H9 (cell line): ENCODE results near the gene CDKN3. TPM values are rescaled to one million over a fixed set of nuclear protein-coding genes. Genes with fewer than 3 reads are reported as not detected.

Source experiments
- DNase-seq: peaks from one replicate; pipeline ENCODE4 v3.0.0-alpha.2; 2017
- H2AFZ ChIP-seq: one replicate; pipeline ENCODE4 v1.6.1; 2013; ENCODE audit warnings: mild to moderate bottlenecking, low read length, control low read depth, moderate library complexity
- H2AK5ac ChIP-seq: 2 replicates; pipeline ENCODE4 v1.6.1; 2013; ENCODE audit warnings: low read length, control low read depth, mixed read lengths; ENCODE audit not compliant: insufficient read length
- H2BK120ac ChIP-seq: one replicate; pipeline ENCODE4 v1.6.1; 2013; ENCODE audit warnings: low read depth, mild to moderate bottlenecking, low read length, control low read depth, inconsistent platforms; ENCODE audit not compliant: poor library complexity, severe bottlenecking
- H2BK12ac ChIP-seq: 2 replicates; pipeline ENCODE4 v1.6.1; 2013; ENCODE audit warnings: low read length, control low read depth, mixed read lengths, low read depth; ENCODE audit not compliant: insufficient read length
- H2BK15ac ChIP-seq: 2 replicates; pipeline ENCODE4 v1.6.1; 2013; ENCODE audit warnings: low read depth, low read length, control low read depth
- H2BK20ac ChIP-seq: one replicate; pipeline ENCODE4 v1.6.1; 2013; ENCODE audit warnings: low read depth, mild to moderate bottlenecking, low read length, control low read depth, inconsistent platforms; ENCODE audit not compliant: poor library complexity, severe bottlenecking
- H2BK5ac ChIP-seq: 2 replicates; pipeline ENCODE4 v1.6.1; 2013; ENCODE audit warnings: low read length, control low read depth, mixed read lengths; ENCODE audit not compliant: insufficient read length
- H3K14ac ChIP-seq: 2 replicates; pipeline ENCODE4 v1.6.1; 2013; ENCODE audit warnings: low read length, control low read depth; ENCODE audit not compliant: insufficient read depth
- H3K18ac ChIP-seq: 2 replicates; pipeline ENCODE4 v1.6.1; 2013; ENCODE audit warnings: low read depth, mild to moderate bottlenecking, mixed read lengths, low read length, control low read depth; ENCODE audit not compliant: insufficient read length
- H3K23ac ChIP-seq: 2 replicates; pipeline ENCODE4 v1.6.1; 2013; ENCODE audit warnings: low read length, control low read depth, mixed read lengths, low read depth; ENCODE audit not compliant: insufficient read length
- H3K23me2 ChIP-seq: 2 replicates; pipeline ENCODE4 v1.6.1; 2013; ENCODE audit warnings: low read depth, mild to moderate bottlenecking, mixed read lengths, low read length, control low read depth; ENCODE audit not compliant: insufficient read length, poor library complexity, severe bottlenecking
- H3K27ac ChIP-seq: 2 replicates; pipeline ENCODE4 v1.5.1; 2013; ENCODE audit warnings: low read length, control low read depth, mixed read lengths, low read depth; ENCODE audit not compliant: insufficient read length
- H3K27me3 ChIP-seq: 2 replicates; pipeline ENCODE4 v1.6.1; 2013; ENCODE audit warnings: low read length, control low read depth, inconsistent platforms; ENCODE audit not compliant: insufficient read depth
- H3K4ac ChIP-seq: 2 replicates; pipeline ENCODE4 v1.6.1; 2013; ENCODE audit warnings: low read depth, mild to moderate bottlenecking, control low read depth, inconsistent platforms, low read length, moderate library complexity
- H3K4me1 ChIP-seq: 2 replicates; pipeline ENCODE4 v1.6.1; 2013; ENCODE audit warnings: low read length, control low read depth, inconsistent platforms; ENCODE audit not compliant: insufficient read depth
- H3K4me2 ChIP-seq: 2 replicates; pipeline ENCODE4 v1.6.1; 2013; ENCODE audit warnings: low read length, control low read depth, mixed read lengths; ENCODE audit not compliant: insufficient read length, insufficient read depth
- H3K56ac ChIP-seq: 2 replicates; pipeline ENCODE4 v1.6.1; 2013; ENCODE audit warnings: low read depth, mild to moderate bottlenecking, mixed read lengths, low read length, control low read depth; ENCODE audit not compliant: insufficient read length
- H3K79me1 ChIP-seq: 2 replicates; pipeline ENCODE4 v1.6.1; 2013; ENCODE audit warnings: low read depth, mild to moderate bottlenecking, moderate library complexity, low read length, control low read depth, inconsistent platforms; ENCODE audit not compliant: insufficient read depth, poor library complexity, severe bottlenecking
- H3K79me2 ChIP-seq: 2 replicates; pipeline ENCODE4 v1.6.1; 2013; ENCODE audit warnings: low read length, control low read depth, inconsistent platforms; ENCODE audit not compliant: insufficient read depth
- H3K9ac ChIP-seq: 2 replicates; pipeline ENCODE4 v1.6.1; 2013; ENCODE audit warnings: low read length, control low read depth, mixed read lengths; ENCODE audit not compliant: insufficient read length; ENCODE audit errors: extremely low read depth
- H3K9me3 ChIP-seq: one replicate; pipeline ENCODE4 v1.6.1; 2013; ENCODE audit warnings: low read depth, low read length, inconsistent platforms; ENCODE audit not compliant: control insufficient read depth
- H3T11ph ChIP-seq: one replicate; pipeline ENCODE4 v1.6.1; 2013; ENCODE audit warnings: mild to moderate bottlenecking, low read length, control low read depth, inconsistent platforms
- H4K20me1 ChIP-seq: one replicate; pipeline ENCODE4 v1.6.1; 2013; ENCODE audit not compliant: control insufficient read depth, insufficient read length, insufficient read depth
- H4K5ac ChIP-seq: 2 replicates; pipeline ENCODE4 v1.6.1; 2013; ENCODE audit warnings: low read depth, mild to moderate bottlenecking, mixed read lengths, low read length, control low read depth; ENCODE audit not compliant: insufficient read length
- H4K8ac ChIP-seq: replicated peaks from 2 replicates; pipeline ENCODE4 v1.6.1; 2013; ENCODE audit warnings: low read length, control low read depth, mixed read lengths, low read depth; ENCODE audit not compliant: insufficient read length
- H4K91ac ChIP-seq: 2 replicates; pipeline ENCODE4 v1.6.1; 2013; ENCODE audit warnings: low read depth, mild to moderate bottlenecking, moderate library complexity, mixed read lengths, low read length, control low read depth; ENCODE audit not compliant: insufficient read length
- H3K27ac Mint-ChIP-seq, 3 experiments: 2 replicates in 2 of 3; 3 replicates in 1 of 3; pipeline ENCODE4 v1.8.0; 2020 to 2021; ENCODE audit warnings: mixed read lengths in 3 of 3, mild to moderate bottlenecking in 1 of 3, moderate library complexity in 1 of 3
- H3K27me3 Mint-ChIP-seq: 2 replicates; pipeline ENCODE4 v1.8.0; 2021; ENCODE audit warnings: low read depth, mild to moderate bottlenecking, moderate library complexity, mixed read lengths
- H3K36me3 Mint-ChIP-seq, 3 experiments: 2 replicates in 2 of 3; 3 replicates in 1 of 3; pipeline ENCODE4 v1.8.0; 2020 to 2021; ENCODE audit warnings: low read depth in 3 of 3, mixed read lengths in 3 of 3; ENCODE audit not compliant: insufficient read depth in 1 of 3
- H3K4me1 Mint-ChIP-seq, 2 experiments: 2 replicates each; pipeline ENCODE4 v1.8.0; 2020; ENCODE audit warnings: mixed read lengths in 2 of 2
- H3K4me3 Mint-ChIP-seq, 2 experiments: 2 replicates in 1 of 2; 3 replicates in 1 of 2; pipeline ENCODE4 v1.8.0; 2020 to 2021; ENCODE audit warnings: mild to moderate bottlenecking in 2 of 2, mixed read lengths in 2 of 2, moderate library complexity in 1 of 2
- H3K9me3 Mint-ChIP-seq, 2 experiments: 2 replicates in 1 of 2; 3 replicates in 1 of 2; pipeline ENCODE4 v1.8.0; 2020; ENCODE audit warnings: mild to moderate bottlenecking in 2 of 2, mixed read lengths in 2 of 2, moderate library complexity in 1 of 2
- CTCF ChIP-seq: fragments of 200-600 bp; sonication (generic); conservative IDR thresholded peaks from 3 replicates; pipeline ENCODE4 v1.8.0; 2021; ENCODE audit warnings: antibody characterized with exemption, mild to moderate bottlenecking
- WGBS: extraction: QIAGEN DNeasy Blood & Tissue Kit; methylation state at CpG from one replicate; pipeline ENCODE4 v1.1.7; 2013; ENCODE audit warnings: missing lambda C conversion rate, low lambda C conversion rate, mixed read lengths; ENCODE audit not compliant: insufficient read length; ENCODE audit errors: extremely low coverage; 5-methylcytosine and 5-hydroxymethylcytosine counted together
- total RNA-seq: library from RNA; stranded (reverse); gene quantifications from 2 replicates; pipeline ENCODE4 v1.2.1, GENCODE V29; 2021

The CDKN3 gene
- total RNA-seq, 1 experiment from 2014 or later, result 45.9 TPM

GRCh38 chr14:54395716-54396115 lies 1.1 kb upstream of the CDKN3 start:
- no peak overlapping the region for H4K8ac ChIP-seq
- no peak overlapping the region for H2BK15ac ChIP-seq
- peaks cover 0 to 3% (median 0%) of the 10 kb centered on the region in 3 experiments; a peak in 4 of 7 replicates for H3K36me3 Mint-ChIP-seq
- H3K4me1 ChIP-seq, result peaks cover 3% of the 10 kb centered on the region
- H3K4ac ChIP-seq, result no peak overlapping the region
- no peak overlapping the region for H3K56ac ChIP-seq
- no peak overlapping the region for H3K27ac ChIP-seq
- no peak overlapping the region for H2BK120ac ChIP-seq
- H3K79me1 ChIP-seq, result no peaks in the 10 kb centered on the region
- no peak overlapping the region for H2BK20ac ChIP-seq
- DNase-seq, result no peak
- no peak overlapping the region for H3K14ac ChIP-seq
- H4K5ac ChIP-seq, result no peak overlapping the region
- H3K27me3 Mint-ChIP-seq, result peaks cover 5% of the 10 kb centered on the region
- WGBS, result no CpG with 5 or more reads among the region's 2 CpGs
- H3K27ac Mint-ChIP-seq, result no peak overlapping the region
- H2BK5ac ChIP-seq, result no peak overlapping the region
- peaks cover 14 to 23% of the 10 kb centered on the region in 2 experiments for H3K4me1 Mint-ChIP-seq
- H3K4me3 Mint-ChIP-seq, result no peak overlapping the region
- H4K91ac ChIP-seq, result no peak overlapping the region
- no peaks in the 10 kb centered on the region for H3K79me2 ChIP-seq
- H3K18ac ChIP-seq, result no peak overlapping the region
- no peaks in the 10 kb centered on the region for H3K9me3 ChIP-seq
- H3K9ac ChIP-seq, result no peak overlapping the region
- no peak for TF ChIP-seq CTCF
- H4K20me1 ChIP-seq, result no peaks in the 10 kb centered on the region
- no peak overlapping the region for H2BK12ac ChIP-seq
- no peak overlapping the region for H2AK5ac ChIP-seq
- H3K23me2 ChIP-seq, result peaks cover 7% of the 10 kb centered on the region
- no peak overlapping the region for H3K4me2 ChIP-seq
- H2AFZ ChIP-seq, result no peak overlapping the region
- no peaks in the 10 kb centered on the region for H3K27me3 ChIP-seq
- no peak overlapping the region for H3K23ac ChIP-seq
- no peaks in the 10 kb centered on the region; a peak in 2 of 5 replicates for H3K9me3 Mint-ChIP-seq
- no peak overlapping the region for H3T11ph ChIP-seq
